ENCODE results near the gene MACC1. TPM values are rescaled to one million over a fixed set of nuclear protein-coding genes. Genes with fewer than 3 reads are reported as not detected.

MACC1 gene
- total RNA-seq, 1 donor from 2014 or later: not detected

DNA sequence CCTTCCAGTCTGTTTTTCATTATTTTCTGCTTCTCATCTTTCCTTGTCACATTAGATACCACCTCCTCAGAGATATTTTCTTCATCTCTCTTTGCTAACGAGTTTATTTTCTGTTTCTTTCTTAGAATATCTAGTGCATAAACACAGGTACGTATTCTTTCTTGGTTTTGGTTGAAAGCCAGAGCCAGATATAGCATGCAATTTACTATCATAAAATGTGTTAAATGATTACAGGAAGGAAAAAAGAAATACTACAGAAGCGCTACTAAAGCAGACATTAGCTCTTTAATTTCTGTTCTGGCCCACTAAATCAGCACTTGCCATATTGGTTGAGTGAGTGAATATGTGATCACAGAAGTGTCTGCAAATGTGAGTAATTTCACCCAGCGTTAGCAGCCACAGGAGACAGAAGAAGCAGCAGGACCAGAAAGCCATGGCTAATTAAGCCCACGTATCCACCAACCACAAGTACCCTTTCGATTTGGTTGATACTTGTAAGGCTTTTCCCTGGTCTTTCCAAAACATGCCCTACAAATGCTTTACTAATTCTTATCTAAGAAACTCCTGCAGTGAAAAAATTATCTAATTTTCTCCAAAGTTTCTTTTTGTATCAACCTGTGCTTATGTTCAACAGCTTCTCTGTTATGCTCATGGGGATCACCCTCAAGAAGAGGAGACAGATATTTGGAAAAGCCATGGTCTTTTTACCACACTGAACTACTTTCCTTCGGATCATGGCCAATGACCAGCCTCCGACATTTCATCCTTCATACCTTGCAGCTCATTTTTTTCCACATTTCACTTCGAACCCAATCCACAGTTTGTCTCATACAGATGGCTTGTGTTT, 23.1 kb upstream of the MACC1 start:
- no peaks in the 10 kb centered on the region for H3K4me1 ChIP-seq
- H3K9me3 ChIP-seq: no peaks in the 10 kb centered on the region
- intact Hi-C loops (cut with DNase I): no loop called here
- no peaks in the 10 kb centered on the region for H3K36me3 ChIP-seq
- no peaks in the 10 kb centered on the region for H3K27me3 ChIP-seq
- DNase-seq (ENCODE audit: low spot score in 2 of 2): no peak
- no peak for TF ChIP-seq CTCF (IDR thresholded peaks at IDR 0.05)
- H3K4me3 ChIP-seq: no peak overlapping the region
- H3K27ac ChIP-seq: no peak overlapping the region

DNA sequence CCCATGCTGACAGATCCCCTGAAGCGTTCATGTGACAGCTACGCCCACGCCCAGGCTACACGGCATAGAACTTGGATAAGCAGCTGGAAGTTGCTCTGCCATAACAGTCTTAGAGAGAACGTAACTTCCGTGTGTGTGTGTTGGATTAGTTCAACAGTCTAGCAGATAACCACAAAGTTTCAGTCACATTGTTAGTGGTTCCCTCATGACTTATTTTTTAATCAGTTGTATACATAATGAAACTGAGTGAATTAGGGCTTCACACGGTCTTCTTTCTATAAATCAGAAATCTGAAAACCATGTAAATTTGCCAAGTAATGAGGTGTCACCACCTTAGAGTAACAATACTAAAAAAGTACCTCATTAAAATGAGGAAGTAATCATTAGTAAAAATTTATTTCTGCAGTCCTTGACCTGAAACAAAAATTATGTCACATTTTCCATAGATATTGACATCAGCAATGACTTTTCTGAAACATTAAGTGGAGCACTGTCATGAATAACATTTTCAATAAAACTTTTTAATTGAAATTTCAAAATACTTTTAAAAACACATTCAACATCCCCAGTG, 21.7 kb upstream of the MACC1 start:
- no peak for TF ChIP-seq CTCF (IDR thresholded peaks at IDR 0.05)
- Histone ChIP-seq H3K27ac (no peak overlapping the region), H3K36me3 (no peaks in the 10 kb centered on the region), H3K27me3 (no peaks in the 10 kb centered on the region), H3K4me1 (no peaks in the 10 kb centered on the region), H3K9me3 (no peaks in the 10 kb centered on the region), H3K4me3 (no peak overlapping the region)
- intact Hi-C loops (cut with DNase I): no loop called here
- DNase-seq (ENCODE audit: low spot score in 2 of 2): no peak

- Histone ChIP-seq H3K27me3 (no peaks in the 10 kb centered on the region), H3K4me1 (no peaks in the 10 kb centered on the region), H3K9me3 (no peaks in the 10 kb centered on the region), H3K4me3 (no peak overlapping the region), H3K27ac (no peak overlapping the region), H3K36me3 (no peaks in the 10 kb centered on the region)
- no peak for TF ChIP-seq CTCF (IDR thresholded peaks at IDR 0.05)
- intact Hi-C loops (cut with DNase I): no loop called here
- no peak for DNase-seq (ENCODE audit: low spot score in 2 of 2)
These were observed 21.1 kb upstream of the MACC1 start for GRCh38 chr7:20238194-20238753.

DNA sequence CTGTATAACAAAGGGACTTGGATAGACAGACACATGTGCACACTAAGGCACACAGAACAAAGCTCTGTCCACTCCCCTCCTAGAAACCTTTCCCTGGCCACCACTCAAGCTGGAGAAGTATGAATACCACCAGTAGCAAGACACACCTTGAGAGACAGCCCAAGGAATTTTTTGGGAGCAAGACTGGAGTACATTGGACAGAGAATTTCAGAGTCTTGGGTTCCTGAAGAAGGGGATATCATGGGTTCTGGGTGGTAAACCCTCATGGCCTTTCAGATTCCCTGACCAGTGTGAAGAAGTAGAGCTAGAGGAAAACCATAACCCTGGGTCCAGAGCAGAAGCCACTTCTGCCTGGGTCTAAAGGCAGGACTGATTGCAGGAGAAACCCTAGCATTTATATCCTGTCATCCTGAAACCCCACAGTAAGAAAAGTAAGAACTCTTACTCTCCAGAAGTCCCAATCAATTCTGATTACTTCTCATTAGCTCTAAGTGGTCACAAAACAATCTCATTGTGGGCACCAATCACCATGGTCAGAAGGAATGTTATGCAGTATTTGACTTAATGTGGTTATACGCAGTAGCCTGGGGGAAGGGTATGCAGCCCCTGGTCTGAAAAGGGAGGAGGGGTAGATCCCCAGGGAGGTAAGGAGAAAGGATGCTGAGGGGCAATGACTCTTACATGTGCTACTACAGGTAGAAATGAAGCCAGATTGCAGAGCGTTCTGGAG, 20.4 kb upstream of the MACC1 start:
- no peak for TF ChIP-seq CTCF (IDR thresholded peaks at IDR 0.05)
- intact Hi-C loops (cut with DNase I): no loop called here
- H3K9me3 ChIP-seq: no peaks in the 10 kb centered on the region
- H3K4me3 ChIP-seq: no peak overlapping the region
- no peaks in the 10 kb centered on the region for H3K27me3 ChIP-seq
- H3K4me1 ChIP-seq: no peaks in the 10 kb centered on the region
- DNase-seq (ENCODE audit: low spot score in 2 of 2): no peak
- no peaks in the 10 kb centered on the region for H3K36me3 ChIP-seq
- no peak overlapping the region for H3K27ac ChIP-seq

DNA sequence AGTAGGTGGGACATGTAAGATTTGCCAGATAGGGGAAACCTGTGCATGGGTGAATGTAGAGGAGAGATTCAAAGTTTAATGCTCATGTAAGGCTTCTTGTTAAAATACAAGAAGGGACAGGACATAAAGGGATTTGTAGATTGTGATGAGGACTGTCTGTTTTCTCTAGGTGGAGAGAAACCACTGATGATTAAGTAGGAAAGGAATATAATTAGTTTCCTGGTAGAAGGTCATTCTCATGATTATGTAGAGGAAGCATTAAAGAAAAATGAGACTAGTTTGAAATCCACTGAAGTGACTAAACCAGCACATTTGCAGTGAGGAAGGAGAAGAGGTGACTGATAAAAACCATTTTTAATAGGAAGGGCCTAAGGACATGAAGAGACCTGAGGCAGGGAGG, 19.6 kb upstream of the MACC1 start:
- Histone ChIP-seq H3K36me3 (no peaks in the 10 kb centered on the region), H3K27me3 (no peaks in the 10 kb centered on the region), H3K9me3 (no peaks in the 10 kb centered on the region), H3K27ac (no peak overlapping the region), H3K4me1 (no peaks in the 10 kb centered on the region), H3K4me3 (no peak overlapping the region)
- DNase-seq (ENCODE audit: low spot score in 2 of 2): no peak
- intact Hi-C loops (cut with DNase I): no loop called here
- no peak for TF ChIP-seq CTCF (IDR thresholded peaks at IDR 0.05)
